B cell (primary cell): ENCODE data around the gene ELAVL4. TPM values are rescaled to one million over a fixed set of nuclear protein-coding genes. Genes with fewer than 3 reads are reported as not detected.

ENCODE experiments used
- ATAC-seq: fragments of 200-7000 bp; cut with Tn5 transposase; one replicate; pipeline ENCODE4 v1.10.0; 2021; ENCODE audit warnings: low read depth, mild to moderate bottlenecking, moderate number of reproducible peaks, moderate library complexity
- CTCF ChIA-PET: fragments of 350-600 bp; sonication (Branson Sonifier 250); formaldehyde crosslinking; loops from one replicate; lab custom pipeline; 2021; ENCODE audit warnings: antibody characterized with exemption, inconsistent platforms; lab: Charles Lee
- POLR2A ChIA-PET: fragments of 350-600 bp; sonication (Branson Sonifier 250); formaldehyde crosslinking; loops from one replicate; lab custom pipeline; 2021; ENCODE audit warnings: antibody characterized with exemption; lab: Charles Lee
- DNase-seq: peaks from one replicate; pipeline ENCODE4 v3.0.0; 2013
- H2AFZ ChIP-seq: 2 replicates; pipeline ENCODE4 v1.6.1; 2012; ENCODE audit warnings: mild to moderate bottlenecking, low read depth, low read length; ENCODE audit not compliant: insufficient read depth, poor library complexity, severe bottlenecking
- H3K27ac ChIP-seq, 2 donors: 1 replicate in 1 of 2; 2 replicates in 1 of 2; pipeline ENCODE4 v1.5.1; 2012 to 2013; ENCODE audit warnings: low read length in 2 of 2, mild to moderate bottlenecking in 2 of 2, moderate library complexity in 1 of 2
- H3K27me3 ChIP-seq, 4 experiments: fragments of 200-600 bp in 1 of 4; sonication (generic) in 1 of 4; replicated peaks in 1 of 4; 1 replicate in 2 of 4; 2 replicates in 2 of 4; pipeline versions ENCODE4 v1.6.1 to v1.7.0; 2013 to 2016; ENCODE audit warnings: low read length in 3 of 4, mild to moderate bottlenecking in 2 of 4, mixed read lengths in 1 of 4, moderate library complexity in 1 of 4; ENCODE audit not compliant: insufficient read depth in 4 of 4, control insufficient read depth in 3 of 4; ENCODE audit errors: control extremely low read depth in 1 of 4
- H3K36me3 ChIP-seq, 2 experiments: replicated peaks in 1 of 2; 1 replicate in 1 of 2; 2 replicates in 1 of 2; pipeline versions ENCODE4 v1.6.1 to v1.7.1; 2013; ENCODE audit warnings: low read length in 1 of 2; ENCODE audit not compliant: insufficient read depth in 2 of 2, control insufficient read depth in 1 of 2; ENCODE audit errors: control extremely low read depth in 1 of 2, extremely low read depth in 1 of 2
- H3K4me1 ChIP-seq, 2 donors: fragments of 200-600 bp in 1 of 2; sonication (generic) in 1 of 2; 1 replicate in 1 of 2; 2 replicates in 1 of 2; pipeline versions ENCODE4 v1.5.1 to v1.6.1; 2013 to 2017; ENCODE audit warnings: low read length in 2 of 2; ENCODE audit not compliant: control insufficient read depth in 2 of 2, insufficient read depth in 2 of 2
- H3K4me2 ChIP-seq: replicated peaks from 2 replicates; pipeline ENCODE3; 2012; ENCODE audit warnings: mild to moderate bottlenecking, low read depth, low read length; ENCODE audit not compliant: poor library complexity, severe bottlenecking
- H3K4me3 ChIP-seq, 5 experiments: fragments of 200-600 bp in 1 of 5; sonication (generic) in 1 of 5; 1 replicate in 3 of 5; 2 replicates in 2 of 5; pipeline versions ENCODE4 v1.5.1 to v1.7.0; 2011 to 2016; ENCODE audit warnings: low read length in 4 of 5, mild to moderate bottlenecking in 4 of 5, low read depth in 2 of 5, control low read depth in 1 of 5, moderate library complexity in 1 of 5; ENCODE audit not compliant: insufficient read depth in 1 of 5; ENCODE audit errors: control extremely low read depth in 1 of 5, extremely low read depth in 1 of 5
- H3K79me2 ChIP-seq: fragments of 200-600 bp; sonication (generic); one replicate; pipeline ENCODE4 v1.6.0; 2016; ENCODE audit warnings: low read length; ENCODE audit not compliant: control insufficient read depth, insufficient read depth
- H3K9ac ChIP-seq: fragments of 200-600 bp; sonication (generic); 2 replicates; pipeline ENCODE4 v1.6.1; 2017; ENCODE audit warnings: mild to moderate bottlenecking, low read length, moderate library complexity
- H3K9me3 ChIP-seq, 3 donors: one replicate each; pipeline versions ENCODE4 v1.6.1 to v1.7.1; 2013; ENCODE audit warnings: low read length in 2 of 3; ENCODE audit not compliant: control insufficient read depth in 2 of 3, insufficient read depth in 1 of 3; ENCODE audit errors: control extremely low read depth in 1 of 3
- H4K20me1 ChIP-seq: 2 replicates; pipeline ENCODE4 v1.6.0; 2012; ENCODE audit warnings: mild to moderate bottlenecking, low read length; ENCODE audit not compliant: insufficient read depth, control insufficient read depth, poor library complexity, severe bottlenecking
- H3K27ac Mint-ChIP-seq: one replicate; pipeline ENCODE4 v1.8.0; 2021; ENCODE audit warnings: mixed read lengths
- H3K27me3 Mint-ChIP-seq: one replicate; pipeline ENCODE4 v1.8.0; 2021; ENCODE audit warnings: mixed read lengths
- H3K4me1 Mint-ChIP-seq: one replicate; pipeline ENCODE4 v1.8.0; 2021; ENCODE audit warnings: mixed read lengths
- H3K4me3 Mint-ChIP-seq: one replicate; pipeline ENCODE4 v1.8.0; 2021; ENCODE audit warnings: mixed read lengths
- H3K9me3 Mint-ChIP-seq: one replicate; pipeline ENCODE4 v1.8.0; 2022; ENCODE audit warnings: mixed read lengths; ENCODE audit not compliant: insufficient read depth
- EZH2 ChIP-seq: IDR thresholded peaks from 2 replicates; pipeline ENCODE4 v1.6.1; 2012; ENCODE audit warnings: borderline replicate concordance, low read depth, mild to moderate bottlenecking, moderate library complexity, low read length; ENCODE audit not compliant: insufficient read depth, poor library complexity, severe bottlenecking
- WGBS: methylation state at CpG from one replicate; pipeline ENCODE4 v1.1.5; 2013; ENCODE audit warnings: missing lambda C conversion rate; ENCODE audit not compliant: insufficient coverage; 5-methylcytosine and 5-hydroxymethylcytosine counted together
- intact Hi-C: fragments of 100-400 bp; cut with micrococcal nuclease; formaldehyde crosslinking; loops from one replicate; pipeline ENCODE4 v1.10.0; 2022
- polyA plus RNA-seq: library from polyadenylated mRNA; depleted of rRNA; stranded (reverse); fragments of >200 nt; gene quantifications from 2 replicates; pipeline ENCODE4 v1.2.3, GENCODE V29; 2012
- total RNA-seq, 2 donors: library from RNA; stranded (reverse); fragments of 120-200 nt in 1 of 2; gene quantifications; 1 replicate in 1 of 2; 2 replicates in 1 of 2; pipeline versions ENCODE4 v1.2.3 to v1.2.4, GENCODE V29; 2013 to 2022
- TF ChIP-seq, protein P1 (sequence below): fragments of 200-600 bp; IDR thresholded peaks from one replicate; pipeline ENCODE4 v1.8.0; 2022; ENCODE audit warnings: antibody characterized with exemption, mild to moderate bottlenecking

Gene ELAVL4
- total and polyA plus RNA-seq, 2 donors (not counting 1 experiment from before 2014, with no cell fraction given) = not detected

DNA sequence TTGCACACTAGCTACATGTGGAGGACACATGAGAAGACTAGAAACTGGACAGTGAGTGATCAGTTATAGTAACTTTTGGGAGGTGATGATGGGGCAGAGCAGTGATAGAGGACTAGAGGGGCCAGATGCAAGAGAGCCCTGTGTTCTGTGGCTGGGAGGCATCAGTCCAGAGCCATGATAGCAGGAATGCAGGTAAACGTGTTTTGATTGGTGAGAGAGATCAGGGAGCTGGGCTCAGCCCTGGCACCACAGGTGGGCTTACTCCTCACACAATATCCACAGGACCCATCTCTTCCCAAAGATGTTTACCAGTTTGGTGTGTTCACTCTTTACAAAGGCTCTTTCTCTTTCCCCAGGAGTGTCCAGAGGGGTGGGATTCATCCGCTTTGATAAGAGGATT is 86.5 kb downstream of the ELAVL4 start:
- peaks cover 0 to 2% (median 0%) of the 10 kb centered on the region in 4 experiments for H3K27me3 ChIP-seq
- ChIA-PET POLR2A (no interaction called here), CTCF (no interaction called here)
- no peak overlapping the region for H3K4me3 ChIP-seq
- no peak overlapping the region for H3K27ac ChIP-seq
- ATAC-seq = no peak
- TF ChIP-seq, protein P1, sequence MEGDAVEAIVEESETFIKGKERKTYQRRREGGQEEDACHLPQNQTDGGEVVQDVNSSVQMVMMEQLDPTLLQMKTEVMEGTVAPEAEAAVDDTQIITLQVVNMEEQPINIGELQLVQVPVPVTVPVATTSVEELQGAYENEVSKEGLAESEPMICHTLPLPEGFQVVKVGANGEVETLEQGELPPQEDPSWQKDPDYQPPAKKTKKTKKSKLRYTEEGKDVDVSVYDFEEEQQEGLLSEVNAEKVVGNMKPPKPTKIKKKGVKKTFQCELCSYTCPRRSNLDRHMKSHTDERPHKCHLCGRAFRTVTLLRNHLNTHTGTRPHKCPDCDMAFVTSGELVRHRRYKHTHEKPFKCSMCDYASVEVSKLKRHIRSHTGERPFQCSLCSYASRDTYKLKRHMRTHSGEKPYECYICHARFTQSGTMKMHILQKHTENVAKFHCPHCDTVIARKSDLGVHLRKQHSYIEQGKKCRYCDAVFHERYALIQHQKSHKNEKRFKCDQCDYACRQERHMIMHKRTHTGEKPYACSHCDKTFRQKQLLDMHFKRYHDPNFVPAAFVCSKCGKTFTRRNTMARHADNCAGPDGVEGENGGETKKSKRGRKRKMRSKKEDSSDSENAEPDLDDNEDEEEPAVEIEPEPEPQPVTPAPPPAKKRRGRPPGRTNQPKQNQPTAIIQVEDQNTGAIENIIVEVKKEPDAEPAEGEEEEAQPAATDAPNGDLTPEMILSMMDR = no peak
- no peak for TF ChIP-seq EZH2
- Mint-ChIP-seq H3K4me1 (no peaks in the 10 kb centered on the region), H3K9me3 (no peaks in the 10 kb centered on the region), H3K4me3 (no peak overlapping the region), H3K27me3 (peaks cover 24% of the 10 kb centered on the region), H3K27ac (no peak overlapping the region)
- no peaks in the 10 kb centered on the region for H3K9me3 ChIP-seq
- intact Hi-C loops = no loop called here
- no peak overlapping the region for H2AFZ ChIP-seq
- WGBS = no CpG with 5 or more reads among the region's 2 CpGs
- H3K9ac ChIP-seq = no peak overlapping the region
- H4K20me1 ChIP-seq = no peaks in the 10 kb centered on the region
- DNase-seq = no peak
- no peak overlapping the region for H3K4me2 ChIP-seq
- no peaks in the 10 kb centered on the region for H3K4me1 ChIP-seq
- no peaks in the 10 kb centered on the region for H3K36me3 ChIP-seq
- no peaks in the 10 kb centered on the region for H3K79me2 ChIP-seq

DNA sequence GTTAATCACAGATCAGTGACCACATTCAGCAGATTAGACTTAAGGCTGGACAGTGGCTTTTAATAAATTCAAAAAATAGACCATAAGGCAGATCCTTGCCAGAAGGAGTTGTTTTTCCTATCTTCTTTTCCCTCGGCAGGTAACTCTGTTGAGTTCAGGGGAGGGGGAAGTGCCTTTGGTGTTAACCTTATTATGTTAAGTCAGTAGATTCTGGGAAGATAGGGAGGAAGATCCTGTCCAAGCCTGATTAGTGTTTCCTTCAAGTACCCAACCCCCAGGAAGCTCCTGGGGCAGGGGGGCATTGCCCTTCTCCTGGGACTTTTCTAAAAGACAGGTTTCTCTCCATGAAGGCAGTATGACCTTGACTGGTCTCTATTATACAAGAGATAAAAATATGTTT is 87.4 kb downstream of the ELAVL4 start:
- H3K9me3 Mint-ChIP-seq = no peaks in the 10 kb centered on the region
- no peak overlapping the region for H2AFZ ChIP-seq
- H3K4me1 Mint-ChIP-seq = no peaks in the 10 kb centered on the region
- no peak overlapping the region for H3K27ac ChIP-seq
- H3K36me3 ChIP-seq = no peaks in the 10 kb centered on the region
- TF ChIP-seq, protein P1 = no peak
- TF ChIP-seq EZH2 = no peak
- no peak overlapping the region for H3K9ac ChIP-seq
- no peak overlapping the region for H3K4me3 ChIP-seq
- H3K27ac Mint-ChIP-seq = no peak overlapping the region
- H3K79me2 ChIP-seq = no peaks in the 10 kb centered on the region
- H3K4me1 ChIP-seq = no peaks in the 10 kb centered on the region
- H3K27me3 Mint-ChIP-seq = peaks cover 21% of the 10 kb centered on the region
- CTCF ChIA-PET = no interaction called here
- ATAC-seq (no peak), DNase-seq (no peak)
- WGBS = no CpG with 5 or more reads among the region's 1 CpG
- POLR2A ChIA-PET = no interaction called here
- H3K4me2 ChIP-seq = no peak overlapping the region
- H3K9me3 ChIP-seq = no peaks in the 10 kb centered on the region
- peaks cover 0 to 2% (median 0%) of the 10 kb centered on the region in 4 experiments for H3K27me3 ChIP-seq
- no peak overlapping the region for H3K4me3 Mint-ChIP-seq
- intact Hi-C loops = no loop called here
- no peaks in the 10 kb centered on the region for H4K20me1 ChIP-seq
